Kidney (tissue), 14 donors: ENCODE results near the gene DNAJB6. TPM values are rescaled to one million over a fixed set of nuclear protein-coding genes. Genes with fewer than 3 reads are reported as not detected.

Source experiments
- DNase-seq, 5 donors: peaks; one replicate each; pipeline ENCODE4 v3.0.0-alpha.2; 2013 to 2020
- FAIRE-seq: peaks from 2 replicates; lab custom pipeline; 2012; peaks lifted over from hg19 to GRCh38; lab: Jason Lieb, UNC
- H3K27ac ChIP-seq, 2 donors: one replicate each; pipeline ENCODE4 v1.7.0; 2013; ENCODE audit warnings: low read depth in 2 of 2, low read length in 2 of 2, inconsistent platforms in 1 of 2
- H3K27me3 ChIP-seq: one replicate; pipeline ENCODE4 v1.7.1; 2013; ENCODE audit warnings: low read length, inconsistent platforms; ENCODE audit not compliant: control insufficient read depth, insufficient read depth
- H3K36me3 ChIP-seq, 3 donors: one replicate each; pipeline versions ENCODE4 v1.7.0 to v1.7.1; 2013; ENCODE audit warnings: low read length in 3 of 3, control low read depth in 1 of 3, inconsistent platforms in 1 of 3; ENCODE audit not compliant: insufficient read depth in 3 of 3, control insufficient read depth in 2 of 3
- H3K4me1 ChIP-seq, 3 donors: one replicate each; pipeline versions ENCODE4 v1.7.0 to v1.7.1; 2013; ENCODE audit warnings: low read length in 3 of 3, inconsistent platforms in 1 of 3, low read depth in 1 of 3; ENCODE audit not compliant: control insufficient read depth in 2 of 3, insufficient read depth in 2 of 3
- H3K4me3 ChIP-seq, 3 donors: one replicate each; pipeline versions ENCODE4 v1.7.0 to v1.8.1; 2013; ENCODE audit warnings: low read length in 3 of 3, control low read depth in 1 of 3, inconsistent platforms in 1 of 3
- H3K9ac ChIP-seq, 3 donors: one replicate each; pipeline versions ENCODE4 v1.7.0 to v1.7.1; 2013; ENCODE audit warnings: low read length in 3 of 3, control low read depth in 1 of 3, inconsistent platforms in 1 of 3
- H3K9me3 ChIP-seq, 3 donors: one replicate each; pipeline versions ENCODE4 v1.7.0 to v1.7.1; 2013; ENCODE audit warnings: low read length in 3 of 3, control low read depth in 1 of 3, inconsistent platforms in 1 of 3; ENCODE audit not compliant: control insufficient read depth in 2 of 3, insufficient read depth in 1 of 3
- intact Hi-C: fragments of 100-400 bp; cut with DNase I; formaldehyde crosslinking; loops from one replicate; pipeline ENCODE4 v1.11.1; 2022
- polyA plus RNA-seq: library from polyadenylated mRNA; stranded (reverse); fragments of 350-450 nt; fragmentation: Illumina TruSeq; extraction: RNeasy Lipid Tissue Mini Kit (QIAGEN cat#74804); gene quantifications from one replicate; pipeline ENCODE4 v1.2.3, GENCODE V29; 2014; ENCODE audit warnings: low read depth, low replicate concordance; ENCODE audit not compliant: insufficient read depth
- total RNA-seq: library from RNA; stranded (reverse); fragmentation: NEBNext Ultra II Directional; extraction: Animal tissue kit (Norgen Biotek cat#: 25700); gene quantifications from one replicate; pipeline ENCODE4 v1.2.1, GENCODE V29; 2021
- TF ChIP-seq, protein P1 (sequence below): IDR thresholded peaks from 3 replicates; pipeline ENCODE4 v1.5.1; 2012; ENCODE audit warnings: mild to moderate bottlenecking, moderate library complexity, borderline replicate concordance; ENCODE audit not compliant: insufficient read depth; ENCODE audit errors: extremely low read depth
- donor health status: control.
- donor health status: control.
- donor health status: control.
- donor health status: control.
- donor health status: control.
- donor health status: DM: yes; HTN: yes; CAD: no.
- donor health status: Normal renal cell carcinoma (clear cell type).

DNAJB6 gene
- total and polyA plus RNA-seq, 2 donors from 2014 or later = 74.5 to 86.8 TPM

- Histone ChIP-seq H3K9me3 (no peaks in the 10 kb centered on the region), H3K27me3 (no peaks in the 10 kb centered on the region), H3K27ac (no peak overlapping the region), H3K4me1 (peaks cover 3 to 8% (median 4%) of the 10 kb centered on the region in 3 donors), H3K9ac (no peak overlapping the region), H3K36me3 (peaks cover 0 to 2% (median 2%) of the 10 kb centered on the region in 3 donors), H3K4me3 (no peak overlapping the region)
- intact Hi-C loops = no loop called here
- TF ChIP-seq, protein P1, sequence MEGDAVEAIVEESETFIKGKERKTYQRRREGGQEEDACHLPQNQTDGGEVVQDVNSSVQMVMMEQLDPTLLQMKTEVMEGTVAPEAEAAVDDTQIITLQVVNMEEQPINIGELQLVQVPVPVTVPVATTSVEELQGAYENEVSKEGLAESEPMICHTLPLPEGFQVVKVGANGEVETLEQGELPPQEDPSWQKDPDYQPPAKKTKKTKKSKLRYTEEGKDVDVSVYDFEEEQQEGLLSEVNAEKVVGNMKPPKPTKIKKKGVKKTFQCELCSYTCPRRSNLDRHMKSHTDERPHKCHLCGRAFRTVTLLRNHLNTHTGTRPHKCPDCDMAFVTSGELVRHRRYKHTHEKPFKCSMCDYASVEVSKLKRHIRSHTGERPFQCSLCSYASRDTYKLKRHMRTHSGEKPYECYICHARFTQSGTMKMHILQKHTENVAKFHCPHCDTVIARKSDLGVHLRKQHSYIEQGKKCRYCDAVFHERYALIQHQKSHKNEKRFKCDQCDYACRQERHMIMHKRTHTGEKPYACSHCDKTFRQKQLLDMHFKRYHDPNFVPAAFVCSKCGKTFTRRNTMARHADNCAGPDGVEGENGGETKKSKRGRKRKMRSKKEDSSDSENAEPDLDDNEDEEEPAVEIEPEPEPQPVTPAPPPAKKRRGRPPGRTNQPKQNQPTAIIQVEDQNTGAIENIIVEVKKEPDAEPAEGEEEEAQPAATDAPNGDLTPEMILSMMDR = no peak
- FAIRE-seq = no peak
- peak in 1 of 5 donors; percentile 63 for DNase-seq
Measured at GRCh38 chr7:157399086-157399687, 62.4 kb downstream of the DNAJB6 start.

GRCh38 chr7:157400171-157400860 lies 63.5 kb downstream of the DNAJB6 start:
- peaks cover 0 to 2% (median 2%) of the 10 kb centered on the region in 3 donors for H3K36me3 ChIP-seq

GRCh38 chr7:157401567-157402387 lies 65.0 kb downstream of the DNAJB6 start:
- Histone ChIP-seq H3K9ac (no peak overlapping the region), H3K27me3 (no peaks in the 10 kb centered on the region), H3K9me3 (no peaks in the 10 kb centered on the region), H3K27ac (no peak overlapping the region), H3K4me1 (peaks cover 3 to 8% (median 4%) of the 10 kb centered on the region in 3 donors), H3K36me3 (peaks cover 0 to 2% (median 2%) of the 10 kb centered on the region in 3 donors), H3K4me3 (no peak overlapping the region)
- DNase-seq (peak in 1 of 5 donors; percentile 50), FAIRE-seq (no peak)
- intact Hi-C loops = no loop called here
- TF ChIP-seq, protein P1 = no peak

More at GRCh38 chr7:157400171-157400860, 63.5 kb downstream of the DNAJB6 start:
- Histone ChIP-seq H3K27ac (no peak overlapping the region), H3K9me3 (no peaks in the 10 kb centered on the region), H3K4me3 (no peak overlapping the region), H3K27me3 (no peaks in the 10 kb centered on the region), H3K9ac (no peak overlapping the region), H3K4me1 (peaks cover 3 to 8% (median 4%) of the 10 kb centered on the region in 3 donors)
- DNase-seq (peak in 1 of 5 donors; percentile 71), FAIRE-seq (no peak)
- TF ChIP-seq, protein P1 = no peak
- intact Hi-C loops = no loop called here
